Measurements from ENCODE around the gene VNN1. TPM values are rescaled to one million over a fixed set of nuclear protein-coding genes. Genes with fewer than 3 reads are reported as not detected.

VNN1 gene
- polyA plus RNA-seq, 1 donor from 2014 or later, result not detected

GRCh38 chr6:132661906-132662305 lies 51.9 kb downstream of the VNN1 start:
- no peaks in the 10 kb centered on the region for H3K9me2 ChIP-seq (ENCODE audit: insufficient read depth, low read length)
- H3F3A ChIP-seq (ENCODE audit: insufficient read depth, low read length, poor library complexity, severe bottlenecking), result no peaks in the 10 kb centered on the region
- H3K9ac ChIP-seq (ENCODE audit: low read length), result no peak overlapping the region
- no peaks in the 10 kb centered on the region for H3K36me3 ChIP-seq (ENCODE audit: insufficient read depth, low read length)
- H3K27ac ChIP-seq (ENCODE audit: low read length), result no peak overlapping the region
- TF ChIP-seq EZH2 (IDR thresholded peaks at IDR 0.05; ENCODE audit: borderline replicate concordance, insufficient read depth, low read length, poor library complexity, severe bottlenecking) (no peak), TAF1 (IDR thresholded peaks at IDR 0.05; ENCODE audit: low read depth) (no peak), POLR2AphosphoS5 (IDR thresholded peaks at IDR 0.05) (no peak), REST (IDR thresholded peaks at IDR 0.05; ENCODE audit: borderline replicate concordance) (no peak), MXI1 (conservative IDR thresholded peaks at IDR 0.05; ENCODE audit: poor library complexity, severe bottlenecking) (no peak), CTCF (IDR thresholded peaks at IDR 0.05; ENCODE audit: poor library complexity, severe bottlenecking) (no peak), SMC3 (conservative IDR thresholded peaks at IDR 0.05; ENCODE audit: poor library complexity) (no peak), RAD21 (conservative IDR thresholded peaks at IDR 0.05) (no peak), EP300 (conservative IDR thresholded peaks at IDR 0.05; ENCODE audit: poor library complexity, severe bottlenecking) (no peak)
- H3K4me2 ChIP-seq (ENCODE audit: low read length), result no peak overlapping the region
- H3K27me3 ChIP-seq (ENCODE audit: insufficient read depth, low read depth, low read length), result no peaks in the 10 kb centered on the region
- H3K4me3 ChIP-seq (ENCODE audit: low read length), result no peak overlapping the region
- no peaks in the 10 kb centered on the region for H4K20me1 ChIP-seq (ENCODE audit: insufficient read depth)
- no peak overlapping the region for H2AFZ ChIP-seq (ENCODE audit: low read depth, low read length)
- H3K9me3 ChIP-seq (ENCODE audit: low read length), result no peaks in the 10 kb centered on the region
- H3K79me2 ChIP-seq (replicated peaks; ENCODE audit: insufficient read depth, low read length), result no peaks in the 10 kb centered on the region

- Histone ChIP-seq H4K20me1 (ENCODE audit: insufficient read depth) (no peaks in the 10 kb centered on the region), H3K27ac (ENCODE audit: low read length) (no peak within 1 kb of the TSS)
- TF ChIP-seq TAF1 (IDR thresholded peaks at IDR 0.05; ENCODE audit: low read depth) (no peak), MXI1 (conservative IDR thresholded peaks at IDR 0.05; ENCODE audit: poor library complexity, severe bottlenecking) (no peak), POLR2AphosphoS5 (IDR thresholded peaks at IDR 0.05) (no peak), RAD21 (conservative IDR thresholded peaks at IDR 0.05) (no peak), EZH2 (IDR thresholded peaks at IDR 0.05; ENCODE audit: borderline replicate concordance, insufficient read depth, low read length, poor library complexity, severe bottlenecking) (no peak), EP300 (conservative IDR thresholded peaks at IDR 0.05; ENCODE audit: poor library complexity, severe bottlenecking) (no peak), SMC3 (conservative IDR thresholded peaks at IDR 0.05; ENCODE audit: poor library complexity) (no peak), CTCF (IDR thresholded peaks at IDR 0.05; ENCODE audit: poor library complexity, severe bottlenecking) (no peak), REST (IDR thresholded peaks at IDR 0.05; ENCODE audit: borderline replicate concordance) (no peak)
These were observed 54.8 kb downstream of the VNN1 start, which contains the start of gene TAAR1 for GRCh38 chr6:132659082-132659481. TAAR1 (minus strand) TSS chr6:132659182; CDS start chr6:132646003, 13,179 bp downstream.

More at GRCh38 chr6:132659082-132659481, 54.8 kb downstream of the VNN1 start, which contains the start of gene TAAR1:
- no peak within 1 kb of the TSS for H3K4me2 ChIP-seq (ENCODE audit: low read length)
- H3K9me3 ChIP-seq (ENCODE audit: low read length), result no peaks in the 10 kb centered on the region
- no peaks in the 10 kb centered on the region for H3K36me3 ChIP-seq (ENCODE audit: insufficient read depth, low read length)
- no peak within 1 kb of the TSS for H2AFZ ChIP-seq (ENCODE audit: low read depth, low read length)
- no peak within 1 kb of the TSS for H3K9ac ChIP-seq (ENCODE audit: low read length)
- no peaks in the 10 kb centered on the region for H3K9me2 ChIP-seq (ENCODE audit: insufficient read depth, low read length)
- H3K4me3 ChIP-seq (ENCODE audit: low read length), result no peak within 1 kb of the TSS
- H3F3A ChIP-seq (ENCODE audit: insufficient read depth, low read length, poor library complexity, severe bottlenecking), result no peaks in the 10 kb centered on the region
- H3K79me2 ChIP-seq (replicated peaks; ENCODE audit: insufficient read depth, low read length), result no peaks in the 10 kb centered on the region
- no peaks in the 10 kb centered on the region for H3K27me3 ChIP-seq (ENCODE audit: insufficient read depth, low read depth, low read length)
